Measurements from ENCODE around the gene SMC5. TPM values are rescaled to one million over a fixed set of nuclear protein-coding genes. Genes with fewer than 3 reads are reported as not detected.

The SMC5 gene
- polyA plus RNA-seq, 1 of the 3 experiments (the other 2 are of a cell fraction): 5.3 TPM

- CTCF ChIA-PET: interaction anchor here (0.9 to 1.1 kb wide), 3 partner anchors 8 to 14 kb away, joined by 3 read pairs; no protein-coding TSS in a partner anchor
Observed at GRCh38 chr9:70404261-70404660, 145.5 kb downstream of the SMC5 start.

More at GRCh38 chr9:70404261-70404660, 145.5 kb downstream of the SMC5 start:
- H4K20me1 ChIP-seq (ENCODE audit: insufficient read depth): peaks cover 44% of the 10 kb centered on the region; the same call in 1 of the 2 replicates
- no peak overlapping the region for H3K9ac ChIP-seq
- H3K79me2 ChIP-seq (ENCODE audit: insufficient read depth): peaks cover 69% of the 10 kb centered on the region
- H3K4me3 ChIP-seq (ENCODE audit: low read depth in 2 of 2, low read length in 1 of 2): no peak overlapping the region
- no peak overlapping the region for H2AFZ ChIP-seq (ENCODE audit: low read depth)
- no peak overlapping the region for H3K27ac ChIP-seq (ENCODE audit: low read depth in 2 of 2, low read length in 1 of 2)
- H3K36me3 ChIP-seq (replicated peaks in 1 of 2; ENCODE audit: control insufficient read depth in 1 of 2, insufficient read depth in 2 of 2, low read length in 1 of 2): peaks cover 0 to 3% of the 10 kb centered on the region in 2 experiments
- POLR2A ChIA-PET: no interaction called here
- no peaks in the 10 kb centered on the region for H3K9me3 ChIP-seq
- no peaks in the 10 kb centered on the region for H3K9me2 ChIP-seq
- no peak for TF ChIP-seq RAD21 (IDR thresholded peaks at IDR 0.05; ENCODE audit: low read length)
- no peak for TF ChIP-seq FOXM1 (IDR thresholded peaks at IDR 0.05; ENCODE audit: low read depth)
- no peak for TF ChIP-seq JUND (IDR thresholded peaks at IDR 0.05)
- no peak for TF ChIP-seq GATA2 (CRISPR knock-in tag; IDR thresholded peaks at IDR 0.05)
- no peak for TF ChIP-seq SIN3A (IDR thresholded peaks at IDR 0.05; ENCODE audit: borderline replicate concordance, low read depth, low read length)
- DNase-seq: no peak
- 97% methylated on average over 2 of the region's 2 CpGs for WGBS (ENCODE audit: low lambda C conversion rate)
- no peak overlapping the region for H3K4me2 ChIP-seq
- H3K27me3 ChIP-seq (ENCODE audit: insufficient read depth): no peaks in the 10 kb centered on the region
- H3F3A ChIP-seq (replicated peaks; ENCODE audit: insufficient read depth): no peaks in the 10 kb centered on the region
- peaks cover 12 to 24% of the 10 kb centered on the region in 2 experiments; a peak in 3 of 4 replicates for H3K4me1 ChIP-seq (ENCODE audit: control insufficient read depth in 1 of 2, insufficient read depth in 2 of 2, low read depth in 1 of 2, low read length in 1 of 2)

Small RNAs within 50 kb of the gene (small RNA-seq; reads per million reads assigned to genes)
- gene RF00019: 0 reads per million in 7 experiments

Other genes with a start within 250 kb of the SMC5 start
- gene MAMDC2, start 215.1 kb upstream of the SMC5 start, polyA plus RNA-seq (2012; rRNA removed): not detected in 2 replicates
- gene KLF9, start 155.7 kb downstream of the SMC5 start, polyA plus RNA-seq (2012; rRNA removed): 5.8 and 6.9 TPM in 2 replicates